ENCODE data around the gene ASTL.

DNA sequence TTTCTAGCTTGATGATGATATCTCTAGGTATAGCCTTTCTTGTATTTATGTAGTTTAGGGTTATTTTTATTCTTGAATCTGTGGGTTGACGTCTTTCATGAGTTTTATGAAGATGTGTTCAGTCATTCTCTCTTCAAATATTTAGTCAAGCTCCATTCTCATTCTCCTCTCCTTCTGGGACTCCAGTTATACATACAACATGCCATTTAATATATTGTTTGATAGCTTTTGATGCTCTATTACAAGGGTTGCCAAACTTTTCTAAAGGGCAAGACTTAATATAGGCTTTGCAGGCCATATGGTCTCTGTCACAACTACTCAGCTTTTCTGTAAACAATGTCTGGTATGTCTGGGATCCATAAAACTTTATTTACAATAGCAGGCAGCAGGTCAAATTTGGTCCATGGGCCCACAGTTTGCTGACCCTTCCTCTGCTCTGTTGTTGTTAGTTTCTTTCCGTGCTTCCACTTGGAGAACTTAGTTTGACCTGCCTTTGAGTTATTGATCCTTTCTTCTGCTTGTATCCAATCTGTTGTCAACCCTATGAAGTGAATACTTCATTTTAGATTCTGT is 63.0 kb downstream of the ASTL start:
- TF ChIP-seq, protein P1, sequence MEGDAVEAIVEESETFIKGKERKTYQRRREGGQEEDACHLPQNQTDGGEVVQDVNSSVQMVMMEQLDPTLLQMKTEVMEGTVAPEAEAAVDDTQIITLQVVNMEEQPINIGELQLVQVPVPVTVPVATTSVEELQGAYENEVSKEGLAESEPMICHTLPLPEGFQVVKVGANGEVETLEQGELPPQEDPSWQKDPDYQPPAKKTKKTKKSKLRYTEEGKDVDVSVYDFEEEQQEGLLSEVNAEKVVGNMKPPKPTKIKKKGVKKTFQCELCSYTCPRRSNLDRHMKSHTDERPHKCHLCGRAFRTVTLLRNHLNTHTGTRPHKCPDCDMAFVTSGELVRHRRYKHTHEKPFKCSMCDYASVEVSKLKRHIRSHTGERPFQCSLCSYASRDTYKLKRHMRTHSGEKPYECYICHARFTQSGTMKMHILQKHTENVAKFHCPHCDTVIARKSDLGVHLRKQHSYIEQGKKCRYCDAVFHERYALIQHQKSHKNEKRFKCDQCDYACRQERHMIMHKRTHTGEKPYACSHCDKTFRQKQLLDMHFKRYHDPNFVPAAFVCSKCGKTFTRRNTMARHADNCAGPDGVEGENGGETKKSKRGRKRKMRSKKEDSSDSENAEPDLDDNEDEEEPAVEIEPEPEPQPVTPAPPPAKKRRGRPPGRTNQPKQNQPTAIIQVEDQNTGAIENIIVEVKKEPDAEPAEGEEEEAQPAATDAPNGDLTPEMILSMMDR (IDR thresholded peaks at IDR 0.05; ENCODE audit: insufficient read depth, low read depth, low read length), result no peak
- TF ChIP-seq EZH2 (IDR thresholded peaks at IDR 0.05; ENCODE audit: insufficient read depth, low read length), result no peak

Measured in astrocyte (in vitro differentiated cells and primary cell).